ENCODE results near the gene LARGE1. TPM values are rescaled to one million over a fixed set of nuclear protein-coding genes. Genes with fewer than 3 reads are reported as not detected.

LARGE1 gene
- total RNA-seq, 6 experiments from 2014 or later, result 12.2 to 28.3 (median 15.2) TPM

DNA sequence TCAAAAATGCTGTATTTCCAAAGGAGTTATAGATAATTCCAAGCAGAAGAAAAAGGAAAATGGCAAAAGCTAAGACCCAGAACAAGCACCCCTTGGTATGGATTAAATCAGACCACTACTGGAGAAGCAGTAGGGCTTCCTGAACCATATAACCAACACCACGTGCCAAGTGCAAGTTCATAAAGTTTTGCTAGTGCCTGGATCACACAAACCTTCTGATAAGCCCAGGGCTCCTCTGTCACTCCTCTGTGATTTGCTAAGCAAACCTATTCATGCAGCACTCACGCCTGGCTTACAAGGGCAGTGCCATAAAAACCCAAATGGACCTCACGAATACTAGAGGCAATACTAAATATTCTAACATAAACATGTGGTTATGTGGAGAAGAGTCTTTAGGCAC, 13.3 kb downstream of the LARGE1 start:
- ATAC-seq (no peak), DNase-seq (no peak)
- WGBS (ENCODE audit: insufficient coverage, low coverage, low lambda C conversion rate, missing lambda C conversion rate), result 83% methylated on average over 3 of the region's 3 CpGs
- Histone ChIP-seq H3K4me3 (no peak overlapping the region), H3K36me3 (no peaks in the 10 kb centered on the region), H3K27ac (no peak overlapping the region), H3K9me3 (no peaks in the 10 kb centered on the region), H3K27me3 (no peaks in the 10 kb centered on the region), H3K4me1 (no peaks in the 10 kb centered on the region)
- intact Hi-C loops (cut with DNase I), result no loop called here
- no peak for TF ChIP-seq POLR2A (IDR thresholded peaks at IDR 0.05)
- TF ChIP-seq, protein P1, sequence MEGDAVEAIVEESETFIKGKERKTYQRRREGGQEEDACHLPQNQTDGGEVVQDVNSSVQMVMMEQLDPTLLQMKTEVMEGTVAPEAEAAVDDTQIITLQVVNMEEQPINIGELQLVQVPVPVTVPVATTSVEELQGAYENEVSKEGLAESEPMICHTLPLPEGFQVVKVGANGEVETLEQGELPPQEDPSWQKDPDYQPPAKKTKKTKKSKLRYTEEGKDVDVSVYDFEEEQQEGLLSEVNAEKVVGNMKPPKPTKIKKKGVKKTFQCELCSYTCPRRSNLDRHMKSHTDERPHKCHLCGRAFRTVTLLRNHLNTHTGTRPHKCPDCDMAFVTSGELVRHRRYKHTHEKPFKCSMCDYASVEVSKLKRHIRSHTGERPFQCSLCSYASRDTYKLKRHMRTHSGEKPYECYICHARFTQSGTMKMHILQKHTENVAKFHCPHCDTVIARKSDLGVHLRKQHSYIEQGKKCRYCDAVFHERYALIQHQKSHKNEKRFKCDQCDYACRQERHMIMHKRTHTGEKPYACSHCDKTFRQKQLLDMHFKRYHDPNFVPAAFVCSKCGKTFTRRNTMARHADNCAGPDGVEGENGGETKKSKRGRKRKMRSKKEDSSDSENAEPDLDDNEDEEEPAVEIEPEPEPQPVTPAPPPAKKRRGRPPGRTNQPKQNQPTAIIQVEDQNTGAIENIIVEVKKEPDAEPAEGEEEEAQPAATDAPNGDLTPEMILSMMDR (IDR thresholded peaks at IDR 0.05), result no peak

- no peak for TF ChIP-seq POLR2A (IDR thresholded peaks at IDR 0.05)
- TF ChIP-seq, protein P1 (IDR thresholded peaks at IDR 0.05), result no peak
- no peaks in the 10 kb centered on the region for H3K27me3 ChIP-seq
- no peak overlapping the region for H3K27ac ChIP-seq
- H3K4me3 ChIP-seq, result no peak overlapping the region
- no peaks in the 10 kb centered on the region for H3K9me3 ChIP-seq
- ATAC-seq, result no peak
- DNase-seq, result no peak
- intact Hi-C loops (cut with DNase I), result no loop called here
- H3K36me3 ChIP-seq, result no peaks in the 10 kb centered on the region
- no peaks in the 10 kb centered on the region for H3K4me1 ChIP-seq
These were observed 13.8 kb downstream of the LARGE1 start for GRCh38 chr22:33906475-33906874.

- WGBS (ENCODE audit: insufficient coverage, low coverage, low lambda C conversion rate, missing lambda C conversion rate), result 88% methylated on average over 6 of the region's 7 CpGs
- DNase-seq, result no peak
- Histone ChIP-seq H3K27ac (no peak overlapping the region), H3K4me3 (no peak overlapping the region), H3K4me1 (no peaks in the 10 kb centered on the region), H3K36me3 (no peaks in the 10 kb centered on the region), H3K27me3 (no peaks in the 10 kb centered on the region), H3K9me3 (no peaks in the 10 kb centered on the region)
- TF ChIP-seq, protein P1 (IDR thresholded peaks at IDR 0.05), result no peak
- no peak for TF ChIP-seq POLR2A (IDR thresholded peaks at IDR 0.05)
- ATAC-seq, result no peak
- intact Hi-C loops (cut with DNase I), result no loop called here
These were observed 17.3 kb downstream of the LARGE1 start for GRCh38 chr22:33903012-33903411.

- H3K27ac ChIP-seq, result no peak overlapping the region
- H3K27me3 ChIP-seq, result no peaks in the 10 kb centered on the region
- no peaks in the 10 kb centered on the region for H3K36me3 ChIP-seq
- intact Hi-C loops (cut with DNase I), result no loop called here
- no peaks in the 10 kb centered on the region for H3K4me1 ChIP-seq
- no peaks in the 10 kb centered on the region for H3K9me3 ChIP-seq
- no peak for DNase-seq
- TF ChIP-seq, protein P1 (IDR thresholded peaks at IDR 0.05), result no peak
- no peak for TF ChIP-seq POLR2A (IDR thresholded peaks at IDR 0.05)
- WGBS (ENCODE audit: insufficient coverage, low coverage, low lambda C conversion rate, missing lambda C conversion rate), result 87% methylated on average over 7 of the region's 8 CpGs
- ATAC-seq, result no peak
- H3K4me3 ChIP-seq, result no peak overlapping the region
These were observed 18.2 kb downstream of the LARGE1 start for GRCh38 chr22:33902073-33902472.

DNA sequence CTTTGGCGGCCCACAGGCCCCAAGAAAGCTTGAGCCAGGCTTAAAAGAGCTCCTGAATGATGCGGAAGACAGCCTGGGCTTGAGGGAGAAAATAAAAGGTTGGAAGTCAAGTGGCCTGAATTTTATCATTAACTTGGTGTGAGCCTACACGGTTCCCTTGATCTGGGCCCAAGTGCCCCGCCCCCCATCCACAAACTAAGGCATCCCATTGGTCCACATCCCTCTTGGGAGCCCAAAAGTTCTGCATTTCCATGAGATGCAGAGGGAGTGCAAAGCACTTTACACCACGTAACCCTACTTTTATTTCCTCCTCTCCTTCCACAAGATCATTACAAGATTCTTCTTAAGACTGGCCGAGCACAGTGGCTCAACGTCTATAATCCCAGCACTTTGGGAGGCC, 22.2 kb downstream of the LARGE1 start:
- no peak for DNase-seq
- 81% methylated on average over 7 of the region's 7 CpGs for WGBS (ENCODE audit: insufficient coverage, low coverage, low lambda C conversion rate, missing lambda C conversion rate)

More for the DNA sequence above, 22.2 kb downstream of the LARGE1 start:
- Histone ChIP-seq H3K36me3 (no peaks in the 10 kb centered on the region), H3K9me3 (no peaks in the 10 kb centered on the region), H3K4me3 (no peak overlapping the region), H3K27ac (no peak overlapping the region), H3K27me3 (no peaks in the 10 kb centered on the region), H3K4me1 (peaks cover 0 to 12% (median 4%) of the 10 kb centered on the region in 4 donors)
- intact Hi-C loops (cut with DNase I), result no loop called here
- ATAC-seq, result no peak
- TF ChIP-seq, protein P1 (IDR thresholded peaks at IDR 0.05), result no peak
- no peak for TF ChIP-seq POLR2A (IDR thresholded peaks at IDR 0.05)
